Progenitor cell of endocrine pancreas (in vitro differentiated cells): ENCODE measurements around the gene BTBD16. TPM values are rescaled to one million over a fixed set of nuclear protein-coding genes. Genes with fewer than 3 reads are reported as not detected.

Source experiments
- DNase-seq: peaks from one replicate; pipeline ENCODE4 v3.0.0; 2021; ENCODE audit warnings: low spot score; ENCODE audit not compliant: unreplicated experiment
- H3K27ac Mint-ChIP-seq: 2 replicates; pipeline ENCODE4 v1.8.0; 2021; ENCODE audit warnings: mild to moderate bottlenecking, moderate library complexity, mixed read lengths
- H3K27me3 Mint-ChIP-seq: 2 replicates; pipeline ENCODE4 v1.8.0; 2021; ENCODE audit warnings: mixed read lengths
- H3K36me3 Mint-ChIP-seq: 2 replicates; pipeline ENCODE4 v1.8.0; 2022; ENCODE audit warnings: mixed read lengths; ENCODE audit not compliant: insufficient read depth
- H3K4me1 Mint-ChIP-seq: 2 replicates; pipeline ENCODE4 v1.8.0; 2021; ENCODE audit warnings: low read depth, mixed read lengths
- H3K4me3 Mint-ChIP-seq: 2 replicates; pipeline ENCODE4 v1.8.0; 2021; ENCODE audit warnings: low read depth, mild to moderate bottlenecking, moderate library complexity, mixed read lengths
- H3K9me3 Mint-ChIP-seq: 2 replicates; pipeline ENCODE4 v1.8.0; 2021; ENCODE audit warnings: low read depth, mixed read lengths
- long read RNA-seq: library from polyadenylated mRNA; unstranded; transcript quantifications from one replicate; pipeline ENCODE4 v2.0.0, GENCODE V29; 2020
- total RNA-seq: library from RNA; stranded (reverse); gene quantifications from 2 replicates; pipeline ENCODE4 v1.2.1, GENCODE V29; 2021
- TF ChIP-seq, protein P1 (sequence below): fragments of 200-600 bp; sonication (generic); IDR thresholded peaks from one replicate; pipeline ENCODE4 v1.5.0; 2021; ENCODE audit warnings: antibody characterized with exemption, mild to moderate bottlenecking; ENCODE audit not compliant: unreplicated experiment

The BTBD16 gene
- total RNA-seq: not detected in 2 replicates
- long read RNA-seq: 0 reads

DNA sequence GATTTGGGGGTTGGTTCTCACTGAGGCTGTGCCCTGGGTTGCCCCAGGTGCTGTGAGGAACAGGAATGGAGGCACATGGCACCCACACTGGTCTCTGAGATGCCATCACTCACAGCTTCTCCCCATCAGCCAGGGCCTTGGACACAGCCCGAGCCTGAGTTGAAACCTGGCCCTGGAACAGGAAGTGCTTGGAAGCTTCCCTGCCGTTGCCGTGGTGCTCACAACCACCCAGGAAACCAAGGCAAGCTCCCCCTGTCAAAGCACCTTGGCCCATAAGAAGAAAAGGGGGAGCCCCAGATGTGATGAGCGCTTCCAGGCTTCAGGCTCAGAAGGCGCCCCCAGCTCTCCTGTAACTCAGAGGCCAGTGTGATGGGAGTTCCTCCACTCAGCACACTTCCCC is at the start of gene BTBD16:
TSS of gene BTBD16 (plus strand) at position 221 of the 400 bp plus-strand sequence. CDS start 3,786 bp downstream, outside the sequence.
- Mint-ChIP-seq H3K4me3 (no peak within 1 kb of the TSS), H3K9me3 (no peaks in the 10 kb centered on the region), H3K36me3 (no peaks in the 10 kb centered on the region), H3K27ac (peak within 1 kb of the TSS; percentile 49), H3K27me3 (no peaks in the 10 kb centered on the region), H3K4me1 (peaks cover 11% of the 10 kb centered on the region)
- TF ChIP-seq, protein P1, sequence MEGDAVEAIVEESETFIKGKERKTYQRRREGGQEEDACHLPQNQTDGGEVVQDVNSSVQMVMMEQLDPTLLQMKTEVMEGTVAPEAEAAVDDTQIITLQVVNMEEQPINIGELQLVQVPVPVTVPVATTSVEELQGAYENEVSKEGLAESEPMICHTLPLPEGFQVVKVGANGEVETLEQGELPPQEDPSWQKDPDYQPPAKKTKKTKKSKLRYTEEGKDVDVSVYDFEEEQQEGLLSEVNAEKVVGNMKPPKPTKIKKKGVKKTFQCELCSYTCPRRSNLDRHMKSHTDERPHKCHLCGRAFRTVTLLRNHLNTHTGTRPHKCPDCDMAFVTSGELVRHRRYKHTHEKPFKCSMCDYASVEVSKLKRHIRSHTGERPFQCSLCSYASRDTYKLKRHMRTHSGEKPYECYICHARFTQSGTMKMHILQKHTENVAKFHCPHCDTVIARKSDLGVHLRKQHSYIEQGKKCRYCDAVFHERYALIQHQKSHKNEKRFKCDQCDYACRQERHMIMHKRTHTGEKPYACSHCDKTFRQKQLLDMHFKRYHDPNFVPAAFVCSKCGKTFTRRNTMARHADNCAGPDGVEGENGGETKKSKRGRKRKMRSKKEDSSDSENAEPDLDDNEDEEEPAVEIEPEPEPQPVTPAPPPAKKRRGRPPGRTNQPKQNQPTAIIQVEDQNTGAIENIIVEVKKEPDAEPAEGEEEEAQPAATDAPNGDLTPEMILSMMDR: no peak
- no peak for DNase-seq

DNA sequence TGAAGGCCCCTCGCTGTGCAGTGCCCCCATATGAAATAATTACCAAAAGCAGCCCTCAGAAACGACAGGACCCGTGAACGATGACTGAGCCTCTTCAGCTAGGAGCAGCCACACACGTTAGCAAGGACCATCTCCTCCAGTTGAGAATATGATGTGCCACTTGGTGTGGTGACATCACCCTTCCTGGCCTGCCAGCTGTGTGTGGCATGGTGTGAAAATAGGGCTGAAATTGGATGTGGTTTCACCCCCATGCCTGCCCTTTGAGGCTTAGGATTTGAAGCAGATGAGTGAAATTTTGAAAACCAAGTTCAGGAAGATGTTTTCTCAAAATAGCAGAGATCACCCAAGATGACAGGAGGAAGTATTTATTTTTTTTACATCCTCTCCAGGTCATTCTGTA is 49.1 kb upstream of the BTBD16 start:
- Mint-ChIP-seq H3K27ac (no peak overlapping the region), H3K4me1 (no peaks in the 10 kb centered on the region), H3K36me3 (peaks cover 18% of the 10 kb centered on the region), H3K27me3 (no peaks in the 10 kb centered on the region), H3K9me3 (no peaks in the 10 kb centered on the region), H3K4me3 (no peak overlapping the region)
- TF ChIP-seq, protein P1: no peak
- DNase-seq: no peak

DNA sequence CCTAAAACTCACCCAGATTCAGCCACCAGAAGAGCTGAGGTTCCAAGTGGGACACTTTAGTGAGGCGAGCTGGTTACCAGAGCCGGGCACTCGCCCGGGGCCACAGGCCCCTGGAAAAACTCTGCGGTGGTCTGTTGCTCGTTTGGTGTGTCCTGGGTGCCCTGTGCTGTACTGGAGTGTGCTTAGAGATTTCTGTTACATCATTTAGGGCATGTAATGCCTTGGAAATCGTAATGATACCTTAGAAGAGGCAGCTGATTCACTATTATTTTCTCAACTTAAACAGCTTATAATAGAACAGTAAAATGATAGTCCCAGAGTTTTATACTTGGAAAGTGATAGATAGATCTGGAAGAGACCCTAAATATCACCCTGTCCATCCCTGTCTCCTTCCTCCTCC is 48.5 kb upstream of the BTBD16 start:
- TF ChIP-seq, protein P1: no peak
- H3K9me3 Mint-ChIP-seq: no peaks in the 10 kb centered on the region
- no peak overlapping the region for H3K27ac Mint-ChIP-seq

DNA sequence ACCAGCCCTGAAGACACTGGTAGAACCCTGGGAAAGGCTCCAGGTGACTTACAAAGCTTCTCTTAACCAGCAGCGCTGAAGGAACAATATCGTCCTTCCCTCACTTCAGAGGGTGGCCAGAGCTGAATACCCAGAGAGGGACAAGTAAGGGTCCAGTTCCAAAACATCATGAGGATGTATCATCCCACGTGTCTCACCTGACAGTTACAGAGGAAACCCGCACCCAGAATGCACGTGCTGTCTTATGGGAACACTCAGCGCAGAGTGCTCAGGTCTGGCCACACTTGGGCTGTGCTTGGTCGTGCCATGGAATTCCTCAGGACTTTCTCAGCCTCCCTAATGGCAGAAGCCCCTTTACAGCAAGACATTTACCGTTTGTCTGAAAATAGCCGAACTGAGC is 46.9 kb upstream of the BTBD16 start:
- H3K27ac Mint-ChIP-seq: no peak overlapping the region
- no peak overlapping the region for H3K4me3 Mint-ChIP-seq
- H3K27me3 Mint-ChIP-seq: no peaks in the 10 kb centered on the region
- peaks cover 17% of the 10 kb centered on the region for H3K36me3 Mint-ChIP-seq
- DNase-seq: no peak
- TF ChIP-seq, protein P1: no peak
- no peaks in the 10 kb centered on the region for H3K4me1 Mint-ChIP-seq
- H3K9me3 Mint-ChIP-seq: no peaks in the 10 kb centered on the region

More for the DNA sequence above, 48.5 kb upstream of the BTBD16 start:
- Mint-ChIP-seq H3K4me3 (no peak overlapping the region), H3K4me1 (no peaks in the 10 kb centered on the region), H3K27me3 (no peaks in the 10 kb centered on the region), H3K36me3 (peaks cover 20% of the 10 kb centered on the region)
- no peak for DNase-seq

DNA sequence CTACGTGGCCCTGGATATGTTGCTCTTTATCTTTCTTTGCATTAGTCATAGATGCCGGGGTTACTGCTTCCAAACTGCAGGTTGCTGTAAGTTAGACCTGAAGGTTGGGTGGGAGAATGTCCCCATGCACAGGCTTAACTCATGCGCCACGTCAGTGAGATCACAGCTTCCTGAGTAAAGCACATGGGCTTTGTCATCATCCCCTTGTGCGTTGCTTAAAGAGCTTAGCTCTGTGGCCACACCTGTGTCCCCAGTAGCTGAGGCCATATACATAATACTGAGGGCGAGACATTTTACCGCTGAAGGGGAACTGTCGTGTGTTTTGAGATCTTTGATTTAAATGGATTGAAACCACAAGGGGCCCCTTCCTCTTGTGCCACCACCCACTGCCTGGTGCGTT is 45.8 kb upstream of the BTBD16 start:
- no peak overlapping the region for H3K4me3 Mint-ChIP-seq
- H3K36me3 Mint-ChIP-seq: peaks cover 24% of the 10 kb centered on the region
- no peak for DNase-seq
- TF ChIP-seq, protein P1: no peak
- H3K4me1 Mint-ChIP-seq: no peaks in the 10 kb centered on the region
- H3K27ac Mint-ChIP-seq: no peak overlapping the region
- H3K9me3 Mint-ChIP-seq: no peaks in the 10 kb centered on the region
- H3K27me3 Mint-ChIP-seq: no peaks in the 10 kb centered on the region
